ENCODE results near the gene NUF2.
"Not testable (repeated sequence)": the region's sequence is repeated elsewhere in the genome, so short reads cannot be mapped to it uniquely, and the experiment has no call there.

NUF2 gene

GRCh38 chr1:163337631-163338030 lies 15.9 kb downstream of the NUF2 start:
- DNase-seq: no peak

- DNase-seq: no peak
Measured at GRCh38 chr1:163346326-163346870, 24.6 kb downstream of the NUF2 start.

- DNase-seq: no peak
Measured at GRCh38 chr1:163347106-163347505, 25.4 kb downstream of the NUF2 start.

- no peak for DNase-seq
Measured at GRCh38 chr1:163351912-163352311, 30.2 kb downstream of the NUF2 start.

DNA sequence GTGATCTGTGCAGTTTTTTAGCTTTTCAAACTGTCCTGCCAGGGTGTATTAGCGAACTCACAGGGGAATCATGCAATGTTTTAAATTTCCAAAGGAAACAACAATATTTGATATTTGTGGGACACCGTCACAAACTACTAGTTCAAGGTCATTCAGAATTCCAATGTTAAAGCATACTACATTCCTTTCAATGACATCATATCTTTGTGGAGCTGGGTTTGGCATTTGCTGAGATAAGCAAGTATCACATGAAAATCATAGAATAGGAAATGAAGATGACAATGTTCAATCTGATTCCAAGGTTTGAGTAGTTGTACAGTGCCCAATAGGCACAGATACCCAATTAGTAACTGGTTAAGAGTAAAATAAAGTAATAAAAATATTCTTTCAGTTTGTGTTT lies 35.6 kb downstream of the NUF2 start:
- DNase-seq: no peak

GRCh38 chr1:163358172-163358571 lies 36.4 kb downstream of the NUF2 start:
- not testable (repeated sequence) for DNase-seq

DNA sequence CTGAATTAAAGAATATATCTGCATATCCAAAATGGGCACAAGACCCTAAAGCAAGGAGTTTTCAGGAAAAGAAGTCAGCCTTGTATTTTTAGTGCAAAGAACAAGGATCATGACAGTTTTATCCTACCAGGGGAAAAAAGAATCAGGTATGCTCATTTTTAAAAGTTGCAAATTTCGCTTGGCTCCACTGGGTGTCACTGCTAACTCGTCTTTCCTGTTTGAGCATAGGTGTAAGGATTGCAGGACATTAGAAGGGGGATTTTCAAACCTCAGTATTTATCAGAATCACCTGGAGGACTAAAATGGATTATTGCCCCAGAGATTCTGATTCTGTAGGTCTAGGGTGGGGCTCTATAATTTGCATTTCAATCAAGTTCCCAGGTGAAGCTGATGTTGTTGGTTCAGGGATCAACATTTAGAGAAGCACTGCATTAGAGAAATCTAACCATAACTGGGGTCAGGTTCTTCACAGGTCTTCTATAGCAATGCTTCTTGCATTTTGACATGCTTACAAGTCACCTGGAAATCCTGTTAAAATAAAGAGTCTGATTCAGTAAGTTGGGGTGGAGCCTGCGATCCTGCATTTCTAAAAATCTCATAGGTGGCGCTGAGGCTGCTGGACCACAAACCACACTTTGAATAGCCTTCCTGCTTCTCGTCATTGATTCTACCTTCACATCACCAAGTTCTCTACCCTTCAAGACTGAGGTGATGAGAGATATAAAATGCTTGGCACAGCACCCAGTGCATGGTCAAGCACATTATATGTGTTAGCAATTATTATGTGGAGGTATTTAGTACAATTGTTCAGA lies 39.6 kb downstream of the NUF2 start:
- DNase-seq: no peak

GRCh38 chr1:163365186-163365585 lies 43.4 kb downstream of the NUF2 start:
- DNase-seq: no peak

- no peak for DNase-seq
Measured at GRCh38 chr1:163366555-163366954, 44.8 kb downstream of the NUF2 start.

DNA sequence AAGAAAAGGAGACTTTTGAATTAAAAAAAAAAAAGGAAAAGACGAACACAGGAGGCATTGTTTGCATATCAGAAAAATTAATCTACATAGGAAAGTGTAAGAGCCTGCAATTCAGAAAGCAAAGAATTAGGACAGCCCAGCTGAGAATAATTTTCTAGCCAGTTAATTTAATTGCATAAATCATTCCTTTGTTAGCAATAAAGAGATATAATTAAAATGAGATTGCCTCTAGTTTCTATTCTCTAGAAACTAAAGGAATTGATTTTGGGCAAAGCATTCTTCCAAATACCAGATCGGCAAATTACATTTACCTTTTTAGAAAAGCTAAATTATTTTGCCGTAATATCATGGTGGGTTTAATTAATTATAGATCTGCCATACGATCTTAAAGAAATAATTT lies 46.0 kb downstream of the NUF2 start:
- DNase-seq: no peak

- DNase-seq: no peak
Measured at GRCh38 chr1:163372576-163372975, 50.8 kb downstream of the NUF2 start.

DNA sequence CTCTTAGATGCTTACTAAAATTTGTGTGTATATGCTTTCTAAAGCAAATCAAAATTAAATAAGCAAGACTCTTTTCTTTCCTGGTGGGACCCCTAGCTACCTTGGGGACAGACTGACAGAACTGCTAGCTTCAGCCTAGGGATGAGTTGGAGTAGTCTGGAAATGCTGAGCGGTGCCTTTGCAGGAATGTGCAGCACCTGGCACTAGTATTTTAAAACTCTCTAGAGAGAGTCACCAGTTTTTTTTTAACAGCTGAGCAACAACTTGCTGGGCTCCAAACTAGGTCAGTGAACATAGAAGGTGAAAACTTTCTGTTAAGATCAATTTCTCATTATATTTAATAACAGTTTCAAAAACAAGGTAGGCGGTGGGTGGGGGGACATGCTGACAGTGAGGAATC lies 56.8 kb downstream of the NUF2 start:
- no peak for DNase-seq

- no peak for DNase-seq
Measured at GRCh38 chr1:163379801-163380200, 58.0 kb downstream of the NUF2 start.

DNA sequence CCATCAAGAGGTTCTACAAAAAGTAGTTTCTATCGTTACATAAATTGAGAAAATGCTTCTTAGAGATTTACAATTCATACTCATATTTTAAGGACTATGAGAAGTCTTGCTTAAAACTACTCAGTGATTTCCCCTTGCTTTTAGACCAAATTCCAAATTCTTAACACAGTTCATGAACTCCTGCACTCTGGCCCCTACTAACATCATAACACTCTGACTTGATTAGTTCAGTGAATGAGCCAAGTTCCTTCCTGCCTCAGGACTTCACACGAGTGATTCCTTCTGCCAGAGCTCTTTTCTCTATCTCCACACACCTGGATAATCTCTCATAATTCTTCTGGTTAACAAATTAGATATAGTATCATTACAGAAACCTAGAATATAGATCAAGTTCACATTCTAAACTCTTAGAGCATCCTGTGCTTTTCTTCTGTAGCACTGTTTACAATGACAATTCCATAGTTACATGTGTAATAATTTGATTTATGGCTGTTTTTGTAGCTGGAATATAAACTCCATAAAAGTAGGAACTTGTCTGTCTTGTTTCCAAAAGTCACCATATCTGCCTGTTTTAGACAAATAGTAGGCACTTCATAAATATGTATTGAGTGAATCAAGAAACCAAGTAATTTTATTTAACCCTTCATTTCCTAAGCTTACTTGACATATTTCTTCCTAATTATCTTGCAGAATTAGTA lies 59.9 kb downstream of the NUF2 start:
- no peak for DNase-seq

- DNase-seq: no peak
Measured at GRCh38 chr1:163382395-163382794, 60.6 kb downstream of the NUF2 start.

DNA sequence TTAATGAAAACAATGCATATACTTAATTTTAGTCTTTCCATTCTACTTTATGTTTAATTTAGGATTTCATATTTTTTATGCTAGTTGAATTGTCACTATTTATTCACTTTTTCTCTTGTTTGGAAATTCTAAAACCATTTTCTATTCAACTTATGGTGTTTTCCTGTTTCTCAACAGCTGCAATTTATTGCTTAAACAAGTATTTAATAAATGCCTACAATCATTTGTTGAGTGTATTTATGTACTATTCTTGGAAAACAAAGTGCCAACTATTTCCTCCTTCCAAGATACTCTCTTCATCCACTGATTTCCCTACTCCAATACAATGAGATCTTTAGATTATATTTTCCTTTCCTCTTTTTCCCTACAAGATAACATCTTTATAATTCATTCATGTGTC lies 65.4 kb downstream of the NUF2 start:
- no peak for DNase-seq

DNA sequence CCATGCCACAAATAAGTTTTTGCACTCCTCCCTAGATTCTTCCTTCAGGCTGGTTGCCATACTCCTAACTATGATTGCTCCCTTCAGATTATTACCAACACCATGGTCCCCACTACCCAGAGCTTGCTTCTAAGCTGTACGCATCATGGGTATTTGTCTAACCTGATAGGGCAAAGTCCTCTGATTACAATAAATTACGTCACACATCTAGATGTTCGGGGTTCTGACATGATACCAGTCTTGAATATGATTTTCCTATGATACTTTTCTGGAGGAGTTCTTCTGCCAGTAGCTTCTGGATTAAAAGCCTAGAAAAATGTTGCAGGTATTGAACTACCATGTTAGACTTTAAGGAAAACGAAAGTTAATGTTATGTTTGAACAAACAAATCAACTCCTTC lies 67.2 kb downstream of the NUF2 start:
- no peak for DNase-seq

GRCh38 chr1:163395790-163396189 lies 74.0 kb downstream of the NUF2 start:
- DNase-seq: no peak

DNA sequence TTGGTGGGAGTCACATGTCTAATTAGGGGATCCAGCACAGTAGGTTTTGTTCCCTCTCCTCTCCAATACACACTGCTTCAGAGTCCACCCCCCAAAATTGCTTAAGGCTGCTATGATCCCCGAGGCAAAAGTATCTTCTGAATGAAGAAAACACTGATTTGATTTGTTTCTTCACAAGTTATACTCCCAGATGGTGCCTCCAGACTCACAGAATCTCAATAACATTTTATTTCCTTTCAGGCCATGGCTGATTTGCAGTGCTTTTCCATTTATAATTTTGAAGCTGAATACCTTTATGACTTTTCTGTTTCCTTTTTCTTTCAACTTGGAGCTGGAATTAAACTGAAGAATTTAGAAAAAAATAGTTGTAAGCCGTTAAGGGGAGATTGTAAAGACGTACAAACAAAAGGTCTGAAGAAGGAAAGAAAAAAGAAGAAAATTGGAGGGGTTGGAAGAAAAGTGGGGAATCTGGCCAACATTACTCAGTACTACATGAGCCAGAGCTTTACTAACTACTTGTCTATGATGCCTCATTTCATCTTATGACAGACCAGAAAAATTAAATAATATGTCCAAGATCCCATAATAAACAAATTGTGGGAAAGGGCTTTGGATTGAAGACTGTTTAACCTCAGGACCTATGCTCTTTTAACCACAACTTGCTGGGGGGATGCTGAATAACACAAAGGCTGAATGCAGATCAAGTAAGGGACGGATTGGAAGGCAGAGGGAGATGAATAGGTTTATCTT lies 75.9 kb downstream of the NUF2 start:
- DNase-seq: no peak

DNA sequence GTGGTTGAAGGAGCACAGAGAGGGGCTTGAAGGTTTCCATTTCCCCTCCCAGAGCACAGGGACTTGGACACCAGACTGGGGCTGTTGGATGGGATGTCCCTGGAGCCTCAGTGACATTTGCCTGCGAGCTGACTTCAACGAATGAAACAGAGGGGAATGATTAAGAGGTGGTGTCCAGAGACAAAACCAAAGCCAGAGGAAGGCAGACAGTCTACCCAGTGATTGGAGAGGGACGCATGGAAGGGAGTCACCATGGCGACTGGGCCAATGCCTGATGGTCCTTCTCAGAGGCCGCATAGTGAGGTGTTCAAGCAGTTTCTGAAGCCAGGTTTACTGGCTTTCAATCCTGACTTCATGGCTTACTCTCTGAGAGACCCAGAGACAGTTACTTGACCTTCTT lies 77.2 kb downstream of the NUF2 start:
- no peak for DNase-seq

- no peak for DNase-seq
Measured at GRCh38 chr1:163399976-163400601, 78.3 kb downstream of the NUF2 start.

DNA sequence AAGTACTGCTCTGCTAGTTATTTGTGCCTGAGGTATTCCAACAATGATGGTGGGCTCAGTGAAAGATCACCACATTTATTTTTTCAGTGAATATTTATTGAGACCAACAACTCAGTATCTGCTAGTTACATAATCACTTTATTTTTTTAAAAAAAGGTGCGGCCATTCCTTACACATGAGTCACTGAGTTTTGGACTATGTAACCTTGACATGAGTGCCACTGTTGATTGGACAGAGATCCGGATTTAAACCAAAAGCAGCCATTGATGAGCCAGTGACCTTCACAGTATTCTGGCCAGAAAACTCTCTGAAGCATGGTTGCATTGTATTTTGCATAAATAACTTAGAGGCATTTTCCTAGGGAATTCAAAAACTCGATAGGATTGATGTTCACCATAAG lies 79.5 kb downstream of the NUF2 start:
- no peak for DNase-seq
